ENCODE data around the gene DNAH1. TPM values are rescaled to one million over a fixed set of nuclear protein-coding genes. Genes with fewer than 3 reads are reported as not detected.

DNAH1 gene
- total and polyA plus RNA-seq, 2 donors (not counting 1 experiment from before 2014, with no cell fraction given): 47.2 to 59.2 TPM

DNA sequence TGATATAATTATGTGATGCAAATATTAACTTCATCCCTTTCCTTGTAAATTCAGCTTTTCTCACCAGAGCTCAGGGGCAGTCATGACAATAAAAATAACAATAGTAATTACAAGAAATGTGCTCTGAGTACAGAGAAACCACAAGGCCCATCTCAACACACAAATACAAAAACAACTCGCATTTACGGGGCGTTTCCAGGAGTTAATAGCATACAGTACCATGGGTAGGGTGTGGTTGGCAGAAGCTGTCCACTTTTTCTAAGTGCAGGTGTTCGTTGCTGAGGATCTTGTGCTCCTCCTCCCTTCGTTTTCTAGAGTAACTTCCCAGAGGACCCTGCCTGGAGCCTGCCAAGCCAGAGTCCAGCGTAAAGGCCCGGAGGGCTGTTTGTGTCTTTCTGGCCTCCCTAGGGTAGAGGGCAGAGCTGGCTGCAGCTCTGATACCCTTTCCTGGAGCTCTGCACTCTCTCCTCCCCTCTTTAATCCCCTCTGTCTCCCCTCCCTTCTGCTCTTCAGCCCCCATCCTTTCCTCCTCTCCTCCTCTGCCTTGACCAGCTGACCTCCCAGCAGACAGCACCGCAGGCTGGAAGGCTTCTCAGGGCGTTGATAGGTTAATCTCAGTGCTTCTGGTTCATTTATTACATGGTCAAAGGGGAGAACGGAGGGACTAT, 117.3 kb downstream of the DNAH1 start:
- Mint-ChIP-seq H3K4me3 (no peak overlapping the region), H3K9me3 (ENCODE audit: insufficient read depth) (no peaks in the 10 kb centered on the region), H3K27ac (no peak overlapping the region)

DNA sequence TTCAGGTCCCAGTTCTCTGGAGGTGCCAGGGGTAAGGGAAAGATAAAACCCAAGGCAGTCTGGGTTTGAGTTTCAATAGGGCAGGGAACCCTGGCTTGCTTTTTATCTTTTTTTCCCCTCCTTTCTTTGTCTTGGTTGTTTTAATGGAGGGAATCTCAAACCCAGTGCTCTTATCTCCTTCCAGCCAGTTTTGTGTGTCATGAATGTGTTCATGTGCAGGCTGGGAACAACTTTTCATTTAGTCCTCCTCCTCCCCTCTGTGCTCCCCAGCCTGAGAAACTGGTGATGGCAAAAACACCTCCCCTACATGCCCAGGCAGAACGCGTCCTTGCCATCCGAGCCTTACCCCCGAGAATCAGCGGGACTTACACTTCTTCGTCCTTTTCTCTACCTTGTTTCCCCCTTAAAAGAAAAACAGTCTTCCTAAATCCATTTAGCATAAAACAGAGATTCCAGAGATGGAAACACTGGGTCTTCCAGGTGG, 117.9 kb downstream of the DNAH1 start:
- Histone ChIP-seq H3K27ac (ENCODE audit: low read length in 2 of 2) (no peak overlapping the region), H3K36me3 (replicated peaks in 1 of 2; ENCODE audit: control extremely low read depth in 1 of 2, control insufficient read depth in 1 of 2, extremely low read depth in 1 of 2, insufficient read depth in 2 of 2, low read length in 1 of 2) (no peaks in the 10 kb centered on the region), H4K20me1 (ENCODE audit: control insufficient read depth, insufficient read depth, low read length, poor library complexity, severe bottlenecking) (no peaks in the 10 kb centered on the region), H3K9ac (ENCODE audit: low read length) (no peak overlapping the region), H3K79me2 (ENCODE audit: control insufficient read depth, insufficient read depth, low read length) (no peaks in the 10 kb centered on the region), H3K9me3 (ENCODE audit: control extremely low read depth in 1 of 3, control insufficient read depth in 2 of 3, insufficient read depth in 1 of 3, low read length in 2 of 3) (no peaks in the 10 kb centered on the region), H3K4me2 (replicated peaks; ENCODE audit: low read depth, low read length, poor library complexity, severe bottlenecking) (no peak overlapping the region), H3K4me3 (ENCODE audit: control extremely low read depth in 1 of 5, extremely low read depth in 1 of 5, insufficient read depth in 1 of 5, low read depth in 2 of 5, low read length in 4 of 5) (no peak overlapping the region), H3K27me3 (replicated peaks in 1 of 4; ENCODE audit: control extremely low read depth in 1 of 4, control insufficient read depth in 3 of 4, insufficient read depth in 4 of 4, low read length in 3 of 4) (peaks cover 0 to 2% (median 0%) of the 10 kb centered on the region in 4 experiments), H2AFZ (ENCODE audit: insufficient read depth, low read depth, low read length, poor library complexity, severe bottlenecking) (no peak overlapping the region), H3K4me1 (ENCODE audit: control insufficient read depth in 2 of 2, insufficient read depth in 2 of 2, low read length in 2 of 2) (no peaks in the 10 kb centered on the region)
- CTCF ChIA-PET: interaction anchor here (1.4 kb wide), 1 partner anchor 12 kb away, joined by 6 read pairs; no protein-coding TSS in a partner anchor
- H3K27ac Mint-ChIP-seq: no peak overlapping the region
- H3K4me3 Mint-ChIP-seq: no peak overlapping the region
- WGBS (ENCODE audit: insufficient coverage): 100% methylated on average over 6 of the region's 6 CpGs
- intact Hi-C loops (cut with micrococcal nuclease): no loop called here
- H3K27me3 Mint-ChIP-seq: no peaks in the 10 kb centered on the region
- TF ChIP-seq EZH2 (IDR thresholded peaks at IDR 0.05; ENCODE audit: borderline replicate concordance, insufficient read depth, low read depth, low read length, poor library complexity, severe bottlenecking): no peak
- TF ChIP-seq, protein P1, sequence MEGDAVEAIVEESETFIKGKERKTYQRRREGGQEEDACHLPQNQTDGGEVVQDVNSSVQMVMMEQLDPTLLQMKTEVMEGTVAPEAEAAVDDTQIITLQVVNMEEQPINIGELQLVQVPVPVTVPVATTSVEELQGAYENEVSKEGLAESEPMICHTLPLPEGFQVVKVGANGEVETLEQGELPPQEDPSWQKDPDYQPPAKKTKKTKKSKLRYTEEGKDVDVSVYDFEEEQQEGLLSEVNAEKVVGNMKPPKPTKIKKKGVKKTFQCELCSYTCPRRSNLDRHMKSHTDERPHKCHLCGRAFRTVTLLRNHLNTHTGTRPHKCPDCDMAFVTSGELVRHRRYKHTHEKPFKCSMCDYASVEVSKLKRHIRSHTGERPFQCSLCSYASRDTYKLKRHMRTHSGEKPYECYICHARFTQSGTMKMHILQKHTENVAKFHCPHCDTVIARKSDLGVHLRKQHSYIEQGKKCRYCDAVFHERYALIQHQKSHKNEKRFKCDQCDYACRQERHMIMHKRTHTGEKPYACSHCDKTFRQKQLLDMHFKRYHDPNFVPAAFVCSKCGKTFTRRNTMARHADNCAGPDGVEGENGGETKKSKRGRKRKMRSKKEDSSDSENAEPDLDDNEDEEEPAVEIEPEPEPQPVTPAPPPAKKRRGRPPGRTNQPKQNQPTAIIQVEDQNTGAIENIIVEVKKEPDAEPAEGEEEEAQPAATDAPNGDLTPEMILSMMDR (IDR thresholded peaks at IDR 0.05): no peak
- DNase-seq (no peak), ATAC-seq (ENCODE audit: low read depth) (no peak)
- no peaks in the 10 kb centered on the region for H3K9me3 Mint-ChIP-seq (ENCODE audit: insufficient read depth)
- no peaks in the 10 kb centered on the region for H3K4me1 Mint-ChIP-seq
- POLR2A ChIA-PET: no interaction called here

More for the DNA sequence above, 117.3 kb downstream of the DNAH1 start:
- H3K27ac ChIP-seq (ENCODE audit: low read length in 2 of 2): no peak overlapping the region
- H3K36me3 ChIP-seq (replicated peaks in 1 of 2; ENCODE audit: control extremely low read depth in 1 of 2, control insufficient read depth in 1 of 2, extremely low read depth in 1 of 2, insufficient read depth in 2 of 2, low read length in 1 of 2): no peaks in the 10 kb centered on the region
- ATAC-seq (ENCODE audit: low read depth) (no peak), DNase-seq (no peak)
- no peaks in the 10 kb centered on the region for H3K9me3 ChIP-seq (ENCODE audit: control extremely low read depth in 1 of 3, control insufficient read depth in 2 of 3, insufficient read depth in 1 of 3, low read length in 2 of 3)
- H3K79me2 ChIP-seq (ENCODE audit: control insufficient read depth, insufficient read depth, low read length): no peaks in the 10 kb centered on the region
- TF ChIP-seq EZH2 (IDR thresholded peaks at IDR 0.05; ENCODE audit: borderline replicate concordance, insufficient read depth, low read depth, low read length, poor library complexity, severe bottlenecking): no peak
- TF ChIP-seq, protein P1 (IDR thresholded peaks at IDR 0.05): no peak
- no peak overlapping the region for H3K4me3 ChIP-seq (ENCODE audit: control extremely low read depth in 1 of 5, extremely low read depth in 1 of 5, insufficient read depth in 1 of 5, low read depth in 2 of 5, low read length in 4 of 5)
- H3K4me1 ChIP-seq (ENCODE audit: control insufficient read depth in 2 of 2, insufficient read depth in 2 of 2, low read length in 2 of 2): no peaks in the 10 kb centered on the region
- no peaks in the 10 kb centered on the region for H3K27me3 Mint-ChIP-seq
- H3K9ac ChIP-seq (ENCODE audit: low read length): no peak overlapping the region
- ChIA-PET POLR2A (no interaction called here), CTCF (interaction anchor here (0.8 to 1.4 kb wide), 4 partner anchors 10 to 94 kb away, joined by 3 to 6 read pairs (median 4); no protein-coding TSS in a partner anchor)
- no peak overlapping the region for H2AFZ ChIP-seq (ENCODE audit: insufficient read depth, low read depth, low read length, poor library complexity, severe bottlenecking)
- intact Hi-C loops (cut with micrococcal nuclease): no loop called here
- no peak overlapping the region for H3K4me2 ChIP-seq (replicated peaks; ENCODE audit: low read depth, low read length, poor library complexity, severe bottlenecking)
- H3K27me3 ChIP-seq (replicated peaks in 1 of 4; ENCODE audit: control extremely low read depth in 1 of 4, control insufficient read depth in 3 of 4, insufficient read depth in 4 of 4, low read length in 3 of 4): peaks cover 0 to 3% (median 0%) of the 10 kb centered on the region in 4 experiments
- H4K20me1 ChIP-seq (ENCODE audit: control insufficient read depth, insufficient read depth, low read length, poor library complexity, severe bottlenecking): no peaks in the 10 kb centered on the region
- H3K4me1 Mint-ChIP-seq: no peaks in the 10 kb centered on the region
- WGBS (ENCODE audit: insufficient coverage): 86% methylated on average over 4 of the region's 10 CpGs
